ENCODE results near the gene PABPN1L. TPM values are rescaled to one million over a fixed set of nuclear protein-coding genes. Genes with fewer than 3 reads are reported as not detected.

PABPN1L gene
- total RNA-seq, 1 donor from 2014 or later, result not detected

GRCh38 chr16:88840600-88841215 is 25.8 kb downstream of the PABPN1L start:
- intact Hi-C loops (cut with micrococcal nuclease), result no loop called here
- no peaks in the 10 kb centered on the region for H3K27me3 Mint-ChIP-seq (ENCODE audit: low read depth)
- no peak for DNase-seq (ENCODE audit: low spot score)
- H3K36me3 Mint-ChIP-seq (ENCODE audit: low read depth), result no peaks in the 10 kb centered on the region
- no peak overlapping the region for H3K27ac Mint-ChIP-seq
- no peaks in the 10 kb centered on the region for H3K4me1 Mint-ChIP-seq (ENCODE audit: low read depth)
- H3K4me3 Mint-ChIP-seq (ENCODE audit: low read depth), result no peak overlapping the region
- no peaks in the 10 kb centered on the region for H3K9me3 Mint-ChIP-seq

GRCh38 chr16:88839745-88840599 is 26.5 kb downstream of the PABPN1L start:
- no peaks in the 10 kb centered on the region for H3K36me3 Mint-ChIP-seq (ENCODE audit: low read depth)
- H3K27me3 Mint-ChIP-seq (ENCODE audit: low read depth), result no peaks in the 10 kb centered on the region
- no peaks in the 10 kb centered on the region for H3K9me3 Mint-ChIP-seq
- no peaks in the 10 kb centered on the region for H3K4me1 Mint-ChIP-seq (ENCODE audit: low read depth)
- no peak for DNase-seq (ENCODE audit: low spot score)
- H3K4me3 Mint-ChIP-seq (ENCODE audit: low read depth), result no peak overlapping the region
- no peak overlapping the region for H3K27ac Mint-ChIP-seq
- intact Hi-C loops (cut with micrococcal nuclease), result no loop called here

GRCh38 chr16:88839026-88839529 is 27.4 kb downstream of the PABPN1L start:
- Mint-ChIP-seq H3K4me3 (ENCODE audit: low read depth) (no peak overlapping the region), H3K27me3 (ENCODE audit: low read depth) (no peaks in the 10 kb centered on the region), H3K27ac (no peak overlapping the region), H3K4me1 (ENCODE audit: low read depth) (no peaks in the 10 kb centered on the region), H3K9me3 (no peaks in the 10 kb centered on the region), H3K36me3 (ENCODE audit: low read depth) (no peaks in the 10 kb centered on the region)
- no peak for DNase-seq (ENCODE audit: low spot score)
- intact Hi-C loops (cut with micrococcal nuclease), result no loop called here

- no peak for DNase-seq (ENCODE audit: low spot score)
- intact Hi-C loops (cut with micrococcal nuclease), result no loop called here
- no peak overlapping the region for H3K27ac Mint-ChIP-seq
These were observed 27.9 kb downstream of the PABPN1L start for GRCh38 chr16:88838566-88838965.

GRCh38 chr16:88837806-88838205 is 28.7 kb downstream of the PABPN1L start:
- no peaks in the 10 kb centered on the region for H3K9me3 Mint-ChIP-seq
- H3K36me3 Mint-ChIP-seq (ENCODE audit: low read depth), result no peaks in the 10 kb centered on the region
- no peaks in the 10 kb centered on the region for H3K27me3 Mint-ChIP-seq (ENCODE audit: low read depth)
- no peaks in the 10 kb centered on the region for H3K4me1 Mint-ChIP-seq (ENCODE audit: low read depth)
- no peak for DNase-seq (ENCODE audit: low spot score)
- H3K4me3 Mint-ChIP-seq (ENCODE audit: low read depth), result no peak overlapping the region
- intact Hi-C loops (cut with micrococcal nuclease), result no loop called here
- H3K27ac Mint-ChIP-seq, result no peak overlapping the region

More at GRCh38 chr16:88838566-88838965, 27.9 kb downstream of the PABPN1L start:
- Mint-ChIP-seq H3K27me3 (ENCODE audit: low read depth) (no peaks in the 10 kb centered on the region), H3K4me3 (ENCODE audit: low read depth) (no peak overlapping the region), H3K9me3 (no peaks in the 10 kb centered on the region), H3K36me3 (ENCODE audit: low read depth) (no peaks in the 10 kb centered on the region), H3K4me1 (ENCODE audit: low read depth) (no peaks in the 10 kb centered on the region)

- no peak overlapping the region for H3K4me3 Mint-ChIP-seq (ENCODE audit: low read depth)
These were observed 29.7 kb downstream of the PABPN1L start for GRCh38 chr16:88836791-88837190.

GRCh38 chr16:88835818-88836217 is 30.6 kb downstream of the PABPN1L start:
- Mint-ChIP-seq H3K27me3 (ENCODE audit: low read depth) (no peaks in the 10 kb centered on the region), H3K4me3 (ENCODE audit: low read depth) (no peak overlapping the region), H3K4me1 (ENCODE audit: low read depth) (no peaks in the 10 kb centered on the region), H3K9me3 (no peaks in the 10 kb centered on the region), H3K36me3 (ENCODE audit: low read depth) (no peaks in the 10 kb centered on the region), H3K27ac (no peak overlapping the region)
- intact Hi-C loops (cut with micrococcal nuclease), result no loop called here
- DNase-seq (ENCODE audit: low spot score), result no peak

More at GRCh38 chr16:88836791-88837190, 29.7 kb downstream of the PABPN1L start:
- H3K27me3 Mint-ChIP-seq (ENCODE audit: low read depth), result no peaks in the 10 kb centered on the region
- no peak for DNase-seq (ENCODE audit: low spot score)
- no peaks in the 10 kb centered on the region for H3K9me3 Mint-ChIP-seq
- no peaks in the 10 kb centered on the region for H3K36me3 Mint-ChIP-seq (ENCODE audit: low read depth)
- H3K27ac Mint-ChIP-seq, result no peak overlapping the region
- no peaks in the 10 kb centered on the region for H3K4me1 Mint-ChIP-seq (ENCODE audit: low read depth)
- intact Hi-C loops (cut with micrococcal nuclease), result no loop called here

GRCh38 chr16:88835383-88835782 is 31.1 kb downstream of the PABPN1L start:
- Mint-ChIP-seq H3K4me1 (ENCODE audit: low read depth) (no peaks in the 10 kb centered on the region), H3K27ac (no peak overlapping the region), H3K9me3 (no peaks in the 10 kb centered on the region), H3K36me3 (ENCODE audit: low read depth) (no peaks in the 10 kb centered on the region), H3K4me3 (ENCODE audit: low read depth) (no peak overlapping the region), H3K27me3 (ENCODE audit: low read depth) (no peaks in the 10 kb centered on the region)
- no peak for DNase-seq (ENCODE audit: low spot score)
- intact Hi-C loops (cut with micrococcal nuclease), result no loop called here

GRCh38 chr16:88834670-88835069 is 31.8 kb downstream of the PABPN1L start:
- intact Hi-C loops (cut with micrococcal nuclease), result no loop called here
- no peak overlapping the region for H3K4me3 Mint-ChIP-seq (ENCODE audit: low read depth)
- H3K36me3 Mint-ChIP-seq (ENCODE audit: low read depth), result no peaks in the 10 kb centered on the region
- no peak overlapping the region for H3K27ac Mint-ChIP-seq
- H3K4me1 Mint-ChIP-seq (ENCODE audit: low read depth), result no peaks in the 10 kb centered on the region
- H3K9me3 Mint-ChIP-seq, result no peaks in the 10 kb centered on the region
- no peaks in the 10 kb centered on the region for H3K27me3 Mint-ChIP-seq (ENCODE audit: low read depth)
- DNase-seq (ENCODE audit: low spot score), result no peak

- no peak for DNase-seq (ENCODE audit: low spot score)
- no peaks in the 10 kb centered on the region for H3K4me1 Mint-ChIP-seq (ENCODE audit: low read depth)
- no peak overlapping the region for H3K27ac Mint-ChIP-seq
- no peaks in the 10 kb centered on the region for H3K9me3 Mint-ChIP-seq
- no peaks in the 10 kb centered on the region for H3K27me3 Mint-ChIP-seq (ENCODE audit: low read depth)
- H3K4me3 Mint-ChIP-seq (ENCODE audit: low read depth), result no peak overlapping the region
- no peaks in the 10 kb centered on the region for H3K36me3 Mint-ChIP-seq (ENCODE audit: low read depth)
- intact Hi-C loops (cut with micrococcal nuclease), result no loop called here
These were observed 33.4 kb downstream of the PABPN1L start for GRCh38 chr16:88833086-88833485.

- Mint-ChIP-seq H3K27ac (no peak overlapping the region), H3K4me3 (ENCODE audit: low read depth) (no peak overlapping the region), H3K4me1 (ENCODE audit: low read depth) (no peaks in the 10 kb centered on the region), H3K36me3 (ENCODE audit: low read depth) (no peaks in the 10 kb centered on the region), H3K27me3 (ENCODE audit: low read depth) (no peaks in the 10 kb centered on the region), H3K9me3 (no peaks in the 10 kb centered on the region)
- intact Hi-C loops (cut with micrococcal nuclease), result no loop called here
- DNase-seq (ENCODE audit: low spot score), result no peak
These were observed 34.6 kb downstream of the PABPN1L start for GRCh38 chr16:88831838-88832237.

GRCh38 chr16:88830783-88831182 is 35.7 kb downstream of the PABPN1L start:
- H3K36me3 Mint-ChIP-seq (ENCODE audit: low read depth), result no peaks in the 10 kb centered on the region
- intact Hi-C loops (cut with micrococcal nuclease), result no loop called here
- no peak overlapping the region for H3K4me3 Mint-ChIP-seq (ENCODE audit: low read depth)
- no peaks in the 10 kb centered on the region for H3K4me1 Mint-ChIP-seq (ENCODE audit: low read depth)
- DNase-seq (ENCODE audit: low spot score), result no peak
- no peaks in the 10 kb centered on the region for H3K27me3 Mint-ChIP-seq (ENCODE audit: low read depth)
- H3K27ac Mint-ChIP-seq, result no peak overlapping the region
- H3K9me3 Mint-ChIP-seq, result no peaks in the 10 kb centered on the region

- no peaks in the 10 kb centered on the region for H3K27me3 Mint-ChIP-seq (ENCODE audit: low read depth)
- no peaks in the 10 kb centered on the region for H3K36me3 Mint-ChIP-seq (ENCODE audit: low read depth)
- no peaks in the 10 kb centered on the region for H3K4me1 Mint-ChIP-seq (ENCODE audit: low read depth)
- H3K27ac Mint-ChIP-seq, result no peak overlapping the region
- intact Hi-C loops (cut with micrococcal nuclease), result no loop called here
- H3K4me3 Mint-ChIP-seq (ENCODE audit: low read depth), result no peak overlapping the region
- DNase-seq (ENCODE audit: low spot score), result no peak
- no peaks in the 10 kb centered on the region for H3K9me3 Mint-ChIP-seq
These were observed 36.2 kb downstream of the PABPN1L start for GRCh38 chr16:88830258-88830657.

Data from activated T-helper 2 cell treated with anti-CD3 and anti-CD28 coated beads, Interferon-gamma antibody, Interleukin-2, Interleukin-4, amounts not matched to agents 10 μg/mL and 5 μg/mL and 100 μg/mL, durations not matched to agents 14 hours and 24 hours and 36 hours (primary cell).